Smooth muscle cell of trachea (primary cell): ENCODE data around the gene USP26. TPM values are rescaled to one million over a fixed set of nuclear protein-coding genes. Genes with fewer than 3 reads are reported as not detected.

Experiments used
- total RNA-seq: library from RNA; depleted of rRNA; stranded (reverse); fragments of >200 nt; gene quantifications from 2 replicates; pipeline ENCODE4 v1.2.1, GENCODE V29; 2014

The USP26 gene
- total RNA-seq: not detected in 2 replicates

GRCh38 chrX:133097031-133097430 lies at the start of gene USP26:
Gene USP26 (minus strand): TSS chrX:133097109. CDS start chrX:133028220, 68,889 bp downstream.

Other genes with a start within 250 kb of the USP26 start
- gene HS6ST2, start 138.5 kb downstream of the USP26 start, total RNA-seq: under 0.01 TPM in 1 of 2 replicates, not detected in the other
- not detected in 2 replicates for gene TFDP3, start 121.2 kb upstream of the USP26 start, total RNA-seq